ENCODE data around the gene CPA5. TPM values are rescaled to one million over a fixed set of nuclear protein-coding genes. Genes with fewer than 3 reads are reported as not detected.

CPA5 gene
- total RNA-seq, 2 experiments from 2014 or later = not detected

DNA sequence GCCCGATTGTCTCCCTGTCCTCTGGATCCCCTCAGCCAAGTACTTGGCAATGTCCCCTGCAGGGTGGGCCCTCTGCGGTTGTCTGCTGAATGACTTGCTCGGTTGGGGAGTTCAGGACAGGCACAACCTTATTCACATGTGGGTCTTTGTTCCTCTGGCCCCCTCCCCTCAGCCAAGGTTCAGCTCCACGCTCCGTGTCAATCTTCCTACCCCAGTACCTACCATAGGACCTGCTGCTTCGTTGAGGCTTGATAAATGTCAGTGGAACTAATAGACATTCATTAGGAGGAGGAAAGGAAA is 7.1 kb downstream of the CPA5 start:
- no peaks in the 10 kb centered on the region for H3K4me1 ChIP-seq (ENCODE audit: insufficient read depth, low read length, poor library complexity, severe bottlenecking)
- no peak overlapping the region for H2AFZ ChIP-seq (ENCODE audit: low read length)
- no peak overlapping the region for H3K27ac ChIP-seq (ENCODE audit: low read depth, low read length, poor library complexity, severe bottlenecking)
- no peaks in the 10 kb centered on the region for H3K36me3 ChIP-seq (ENCODE audit: insufficient read depth, low read length)
- DNase-seq (ENCODE audit: low spot score) = no peak
- peak overlapping the region; percentile 12; the same call in 1 of the 2 replicates for H3K4me2 ChIP-seq (ENCODE audit: low read length)
- no peaks in the 10 kb centered on the region for H3K9me3 ChIP-seq (ENCODE audit: low read length)
- intact Hi-C loops (cut with micrococcal nuclease; ENCODE audit: unreplicated experiment) = no loop called here
- no peaks in the 10 kb centered on the region for H3K79me2 ChIP-seq (ENCODE audit: insufficient read depth, low read depth, low read length)
- TF ChIP-seq EZH2phosphoT487 (IDR thresholded peaks at IDR 0.05; ENCODE audit: borderline replicate concordance, low read depth, low read length) = no peak
- TF ChIP-seq, protein P1, sequence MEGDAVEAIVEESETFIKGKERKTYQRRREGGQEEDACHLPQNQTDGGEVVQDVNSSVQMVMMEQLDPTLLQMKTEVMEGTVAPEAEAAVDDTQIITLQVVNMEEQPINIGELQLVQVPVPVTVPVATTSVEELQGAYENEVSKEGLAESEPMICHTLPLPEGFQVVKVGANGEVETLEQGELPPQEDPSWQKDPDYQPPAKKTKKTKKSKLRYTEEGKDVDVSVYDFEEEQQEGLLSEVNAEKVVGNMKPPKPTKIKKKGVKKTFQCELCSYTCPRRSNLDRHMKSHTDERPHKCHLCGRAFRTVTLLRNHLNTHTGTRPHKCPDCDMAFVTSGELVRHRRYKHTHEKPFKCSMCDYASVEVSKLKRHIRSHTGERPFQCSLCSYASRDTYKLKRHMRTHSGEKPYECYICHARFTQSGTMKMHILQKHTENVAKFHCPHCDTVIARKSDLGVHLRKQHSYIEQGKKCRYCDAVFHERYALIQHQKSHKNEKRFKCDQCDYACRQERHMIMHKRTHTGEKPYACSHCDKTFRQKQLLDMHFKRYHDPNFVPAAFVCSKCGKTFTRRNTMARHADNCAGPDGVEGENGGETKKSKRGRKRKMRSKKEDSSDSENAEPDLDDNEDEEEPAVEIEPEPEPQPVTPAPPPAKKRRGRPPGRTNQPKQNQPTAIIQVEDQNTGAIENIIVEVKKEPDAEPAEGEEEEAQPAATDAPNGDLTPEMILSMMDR (conservative IDR thresholded peaks at IDR 0.05; ENCODE audit: low read length) = no peak
- ChIA-PET CTCF (ENCODE audit: unreplicated experiment) (no interaction called here), POLR2A (no interaction called here)
- no peak overlapping the region for H3K4me3 ChIP-seq (ENCODE audit: low read depth, low read length, poor library complexity, severe bottlenecking)
- no TSS peak for BruUV-seq (replicated peaks)
- H3K9me2 ChIP-seq (ENCODE audit: insufficient read depth, low read length) = no peaks in the 10 kb centered on the region
- H4K20me1 ChIP-seq (ENCODE audit: insufficient read depth, low read length) = no peaks in the 10 kb centered on the region

DNA sequence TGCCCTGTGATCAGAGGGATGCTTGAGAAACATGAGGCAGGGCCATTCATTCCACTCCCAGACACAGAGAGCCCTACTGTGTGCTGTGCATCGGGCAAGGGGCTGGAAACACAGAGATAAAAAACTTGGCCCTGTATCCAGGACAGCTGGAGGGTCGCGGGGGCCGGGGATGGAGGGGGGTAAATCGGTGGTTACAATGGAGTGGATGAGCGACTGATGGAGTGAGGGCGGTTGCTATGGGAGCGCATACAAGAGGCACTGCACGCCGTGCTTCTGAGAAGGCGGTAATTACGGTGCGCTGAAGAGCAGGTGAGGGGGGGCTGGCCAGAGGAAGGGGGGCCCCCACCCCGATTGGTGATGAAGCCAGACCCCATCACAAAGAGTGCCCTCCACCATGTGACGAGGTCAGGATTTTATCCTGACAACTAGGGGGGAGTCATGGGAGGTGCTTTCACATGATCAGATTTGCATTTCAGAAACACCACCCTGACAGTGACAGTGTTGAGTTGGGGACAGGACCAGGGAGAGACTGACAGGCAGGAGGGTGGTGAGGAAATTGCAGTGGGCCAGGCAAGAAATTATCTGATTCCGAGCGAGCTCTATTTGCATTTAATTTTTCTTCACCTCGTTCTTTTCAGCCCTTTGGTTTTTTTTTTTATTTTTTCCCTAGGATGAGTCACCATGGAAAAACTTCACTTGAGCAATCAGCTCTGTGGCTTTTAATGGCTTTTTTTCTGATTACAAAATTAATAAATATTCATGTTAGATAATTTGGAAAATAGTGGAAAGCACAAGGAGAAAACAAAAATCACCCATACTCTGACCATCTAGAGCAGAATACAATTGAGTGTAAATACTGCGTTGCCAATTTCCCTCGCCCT is 7.8 kb downstream of the CPA5 start:
- ChIA-PET CTCF (ENCODE audit: unreplicated experiment) (no interaction called here), POLR2A (no interaction called here)
- Histone ChIP-seq H3K9me2 (ENCODE audit: insufficient read depth, low read length) (no peaks in the 10 kb centered on the region), H3K4me2 (ENCODE audit: low read length) (no peak overlapping the region), H3K4me3 (ENCODE audit: low read depth, low read length, poor library complexity, severe bottlenecking) (no peak overlapping the region), H3K27ac (ENCODE audit: low read depth, low read length, poor library complexity, severe bottlenecking) (no peak overlapping the region), H2AFZ (ENCODE audit: low read length) (no peak overlapping the region), H4K20me1 (ENCODE audit: insufficient read depth, low read length) (no peaks in the 10 kb centered on the region), H3K79me2 (ENCODE audit: insufficient read depth, low read depth, low read length) (no peaks in the 10 kb centered on the region), H3K9me3 (ENCODE audit: low read length) (no peaks in the 10 kb centered on the region), H3K4me1 (ENCODE audit: insufficient read depth, low read length, poor library complexity, severe bottlenecking) (no peaks in the 10 kb centered on the region), H3K36me3 (ENCODE audit: insufficient read depth, low read length) (no peaks in the 10 kb centered on the region)
- TF ChIP-seq, protein P1 (conservative IDR thresholded peaks at IDR 0.05; ENCODE audit: low read length) = no peak
- no peak for TF ChIP-seq EZH2phosphoT487 (IDR thresholded peaks at IDR 0.05; ENCODE audit: borderline replicate concordance, low read depth, low read length)
- intact Hi-C loops (cut with micrococcal nuclease; ENCODE audit: unreplicated experiment) = no loop called here
- no TSS peak for BruUV-seq (replicated peaks)
- DNase-seq (ENCODE audit: low spot score) = no peak

DNA sequence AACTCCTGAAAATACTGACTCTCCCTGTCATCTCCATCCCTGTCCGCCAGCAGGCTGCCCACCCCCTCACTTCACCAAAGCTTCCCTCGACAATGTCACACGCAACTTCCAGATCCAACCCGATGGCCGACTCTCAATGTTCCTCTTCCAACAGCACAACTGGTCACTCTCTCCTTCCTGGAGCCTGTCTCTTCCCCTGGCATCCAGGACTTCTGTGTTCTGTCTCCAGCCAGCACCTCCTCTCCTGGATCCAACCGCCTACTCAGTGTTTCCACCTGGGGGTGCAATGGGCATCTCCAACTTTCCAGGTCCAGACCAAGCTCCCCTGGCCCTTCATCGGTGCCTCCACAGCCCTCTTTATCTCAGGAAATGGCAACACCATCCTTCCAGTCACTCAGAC is 8.6 kb downstream of the CPA5 start:
- Histone ChIP-seq H3K4me2 (ENCODE audit: low read length) (no peak overlapping the region), H4K20me1 (ENCODE audit: insufficient read depth, low read length) (no peaks in the 10 kb centered on the region), H3K27ac (ENCODE audit: low read depth, low read length, poor library complexity, severe bottlenecking) (no peak overlapping the region), H3K79me2 (ENCODE audit: insufficient read depth, low read depth, low read length) (no peaks in the 10 kb centered on the region), H2AFZ (ENCODE audit: low read length) (no peak overlapping the region), H3K36me3 (ENCODE audit: insufficient read depth, low read length) (no peaks in the 10 kb centered on the region), H3K4me1 (ENCODE audit: insufficient read depth, low read length, poor library complexity, severe bottlenecking) (no peaks in the 10 kb centered on the region), H3K9me2 (ENCODE audit: insufficient read depth, low read length) (no peaks in the 10 kb centered on the region), H3K9me3 (ENCODE audit: low read length) (no peaks in the 10 kb centered on the region), H3K4me3 (ENCODE audit: low read depth, low read length, poor library complexity, severe bottlenecking) (no peak overlapping the region)
- intact Hi-C loops (cut with micrococcal nuclease; ENCODE audit: unreplicated experiment) = no loop called here
- POLR2A ChIA-PET = no interaction called here
- no TSS peak for BruUV-seq (replicated peaks)
- CTCF ChIA-PET (ENCODE audit: unreplicated experiment) = no interaction called here
- TF ChIP-seq EZH2phosphoT487 (IDR thresholded peaks at IDR 0.05; ENCODE audit: borderline replicate concordance, low read depth, low read length) = no peak
- TF ChIP-seq, protein P1 (conservative IDR thresholded peaks at IDR 0.05; ENCODE audit: low read length) = no peak
- DNase-seq (ENCODE audit: low spot score) = no peak

All from OCI-LY7 (cell line).